Ishikawa (cell line): ENCODE measurements around the gene TENT4A.

ENCODE experiments used
- CEBPB ChIP-seq: IDR thresholded peaks from 2 replicates; pipeline ENCODE4 v1.6.1; 2012
- CREB1 ChIP-seq: IDR thresholded peaks from 2 replicates; pipeline ENCODE4 v1.6.1; 2012; ENCODE audit warnings: low read depth
- EGR1 ChIP-seq: IDR thresholded peaks from 2 replicates; pipeline ENCODE4 v1.6.1; 2012
- EP300 ChIP-seq: IDR thresholded peaks from 2 replicates; pipeline ENCODE4 v1.6.1; 2012; ENCODE audit warnings: borderline replicate concordance
- FOXM1 ChIP-seq: IDR thresholded peaks from 2 replicates; pipeline ENCODE4 v1.6.1; 2012; ENCODE audit warnings: low read depth, borderline replicate concordance
- NFIC ChIP-seq: IDR thresholded peaks from 2 replicates; pipeline ENCODE4 v1.6.1; 2012
- RAD21 ChIP-seq: IDR thresholded peaks from 2 replicates; pipeline ENCODE4 v1.6.1; 2012; ENCODE audit warnings: low read depth
- REST ChIP-seq: IDR thresholded peaks from 2 replicates; pipeline ENCODE4 v1.6.1; 2012; ENCODE audit warnings: low read depth, mild to moderate bottlenecking
- TAF1 ChIP-seq: IDR thresholded peaks from 2 replicates; pipeline ENCODE4 v1.6.1; 2012; ENCODE audit warnings: low read depth, mild to moderate bottlenecking
- TCF12 ChIP-seq: IDR thresholded peaks from 2 replicates; pipeline ENCODE4 v1.6.1; 2012; ENCODE audit warnings: low read depth
- TEAD4 ChIP-seq: IDR thresholded peaks from 2 replicates; pipeline ENCODE4 v1.6.1; 2012
- YY1 ChIP-seq: IDR thresholded peaks from 2 replicates; pipeline ENCODE4 v1.6.1; 2012; ENCODE audit warnings: low read depth
- ZBTB7A ChIP-seq: IDR thresholded peaks from 2 replicates; pipeline ENCODE4 v1.6.1; 2012; ENCODE audit warnings: low read depth
- TF ChIP-seq, protein P1 (sequence below): IDR thresholded peaks from 2 replicates; pipeline ENCODE4 v1.6.1; 2012
- TF ChIP-seq, protein P2 (sequence below): IDR thresholded peaks from 2 replicates; pipeline ENCODE4 v1.6.1; 2012

TENT4A gene

DNA sequence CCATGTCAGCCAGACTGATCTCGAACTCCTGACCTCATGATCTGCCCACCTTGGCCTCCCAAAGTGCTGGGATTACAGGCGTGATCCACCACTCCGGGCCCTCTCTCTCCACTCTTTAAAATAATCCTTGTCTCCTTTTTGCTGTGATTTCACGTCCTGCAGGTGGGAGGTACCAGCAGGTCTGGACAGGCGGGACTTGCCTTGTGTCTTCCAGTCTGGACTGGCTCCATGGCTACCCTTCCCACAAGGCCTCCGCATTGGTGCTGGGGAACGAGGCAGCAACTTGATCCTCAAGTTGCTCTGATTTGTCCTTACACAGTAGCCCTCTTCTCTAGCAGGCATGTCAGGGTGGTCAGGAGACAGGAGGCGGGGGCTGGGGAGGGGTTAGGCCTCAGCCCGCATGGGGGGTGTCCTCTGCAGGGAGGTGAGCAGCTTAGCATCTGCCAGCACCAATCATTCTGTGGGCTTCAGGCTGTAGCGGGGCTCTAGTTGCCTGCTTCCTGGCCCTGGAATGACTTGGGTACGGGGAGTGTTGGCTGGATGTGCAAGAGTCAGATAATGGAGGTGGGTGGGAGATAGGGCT is 54.3 kb downstream of the TENT4A start:
- TF ChIP-seq, protein P1, sequence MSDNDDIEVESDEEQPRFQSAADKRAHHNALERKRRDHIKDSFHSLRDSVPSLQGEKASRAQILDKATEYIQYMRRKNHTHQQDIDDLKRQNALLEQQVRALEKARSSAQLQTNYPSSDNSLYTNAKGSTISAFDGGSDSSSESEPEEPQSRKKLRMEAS = no peak
- TF ChIP-seq CEBPB (no peak), YY1 (no peak), TAF1 (no peak)

GRCh38 chr5:6768590-6769230 is 55.5 kb downstream of the TENT4A start:
- TF ChIP-seq EP300 (no peak), YY1 (no peak), EGR1 (no peak), TAF1 (no peak), NFIC (no peak), ZBTB7A (no peak), CEBPB (no peak), REST (no peak), RAD21 (no peak), TEAD4 (no peak), TCF12 (no peak)
- TF ChIP-seq, protein P2, sequence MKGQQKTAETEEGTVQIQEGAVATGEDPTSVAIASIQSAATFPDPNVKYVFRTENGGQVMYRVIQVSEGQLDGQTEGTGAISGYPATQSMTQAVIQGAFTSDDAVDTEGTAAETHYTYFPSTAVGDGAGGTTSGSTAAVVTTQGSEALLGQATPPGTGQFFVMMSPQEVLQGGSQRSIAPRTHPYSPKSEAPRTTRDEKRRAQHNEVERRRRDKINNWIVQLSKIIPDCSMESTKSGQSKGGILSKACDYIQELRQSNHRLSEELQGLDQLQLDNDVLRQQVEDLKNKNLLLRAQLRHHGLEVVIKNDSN = no peak
- TF ChIP-seq, protein P1 = no peak

DNA sequence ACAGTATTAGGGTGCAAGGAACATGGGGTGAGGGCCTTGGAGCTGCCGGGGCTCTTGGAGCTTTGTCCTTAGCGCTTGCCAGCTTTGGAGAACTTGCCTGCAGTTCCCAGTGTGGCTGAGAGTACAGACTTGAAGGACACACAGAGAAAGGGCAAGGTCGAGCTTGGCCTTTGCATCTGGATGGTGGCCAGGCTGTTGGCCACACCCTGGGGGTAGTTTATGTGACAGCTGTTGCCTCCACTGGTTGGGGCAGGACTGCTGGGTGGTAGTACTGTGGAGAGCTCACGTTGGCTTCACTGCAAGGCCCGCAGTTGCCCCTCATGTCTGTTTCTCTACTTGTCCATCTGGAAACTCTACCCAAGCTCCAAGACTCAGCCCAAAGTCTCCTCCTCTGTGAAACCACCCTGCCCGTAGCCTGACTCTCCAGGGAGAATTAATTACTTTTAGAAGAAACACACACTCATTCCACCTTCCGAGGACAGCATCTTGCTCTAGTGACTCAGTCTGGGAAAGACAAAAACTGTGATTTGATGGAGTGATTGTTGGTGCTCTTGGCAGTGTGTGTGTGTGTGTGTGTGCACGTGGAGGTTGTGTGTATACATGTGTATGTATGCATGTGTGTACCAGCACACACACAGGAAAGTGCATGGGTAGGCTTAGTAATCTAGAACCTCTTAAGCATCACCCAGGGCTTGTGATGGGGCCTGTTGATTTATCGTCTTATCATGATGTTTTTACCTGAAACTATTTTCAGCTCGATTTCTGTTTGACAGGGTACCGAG is 57.8 kb downstream of the TENT4A start:
- TF ChIP-seq TCF12 (no peak), CEBPB (no peak), NFIC (no peak), EGR1 (no peak), CREB1 (no peak), FOXM1 (no peak), RAD21 (no peak), ZBTB7A (no peak), TEAD4 (no peak), TAF1 (no peak), YY1 (no peak), REST (no peak), EP300 (no peak)
- TF ChIP-seq, protein P1 = no peak
- TF ChIP-seq, protein P2 = no peak

GRCh38 chr5:6772886-6773285 is 59.7 kb downstream of the TENT4A start:
- TF ChIP-seq YY1 = no peak
- no peak for TF ChIP-seq TAF1
- TF ChIP-seq, protein P2 = no peak
- TF ChIP-seq TEAD4 = no peak
- TF ChIP-seq NFIC = no peak
- TF ChIP-seq, protein P1 = 0 out of 2 replicates have a peak, but pooled peaks have one; percentile 12
- no peak for TF ChIP-seq RAD21
